Skeletal muscle tissue (tissue), 4 donors: ENCODE measurements around the gene KCNT1. TPM values are rescaled to one million over a fixed set of nuclear protein-coding genes. Genes with fewer than 3 reads are reported as not detected.

ENCODE experiments used
- H3K27ac ChIP-seq: one replicate; pipeline ENCODE4 v1.7.0; 2013; ENCODE audit warnings: mild to moderate bottlenecking, low read depth, low read length, inconsistent platforms
- H3K27me3 ChIP-seq, 3 donors: one replicate each; pipeline ENCODE4 v1.7.0; 2013; ENCODE audit warnings: low read length in 3 of 3; ENCODE audit not compliant: control insufficient read depth in 3 of 3, insufficient read depth in 3 of 3
- H3K36me3 ChIP-seq, 3 donors: one replicate each; pipeline ENCODE4 v1.7.0; 2013; ENCODE audit warnings: low read length in 3 of 3; ENCODE audit not compliant: control insufficient read depth in 3 of 3, insufficient read depth in 3 of 3
- H3K4me1 ChIP-seq, 3 donors: one replicate each; pipeline ENCODE4 v1.7.0; 2013; ENCODE audit warnings: low read length in 3 of 3, mild to moderate bottlenecking in 3 of 3; ENCODE audit not compliant: control insufficient read depth in 3 of 3, insufficient read depth in 3 of 3
- H3K4me3 ChIP-seq, 3 donors: one replicate each; pipeline ENCODE4 v1.7.0; 2013; ENCODE audit warnings: low read length in 3 of 3
- H3K9ac ChIP-seq, 3 donors: one replicate each; pipeline ENCODE4 v1.7.0; 2013; ENCODE audit warnings: low read length in 3 of 3, mild to moderate bottlenecking in 3 of 3, moderate library complexity in 2 of 3, low read depth in 1 of 3
- H3K9me3 ChIP-seq, 3 donors: one replicate each; pipeline ENCODE4 v1.7.0; 2013; ENCODE audit warnings: low read length in 3 of 3; ENCODE audit not compliant: control insufficient read depth in 3 of 3
- total RNA-seq: library from RNA; depleted of rRNA; stranded (reverse); fragments of >200 nt; gene quantifications from one replicate; pipeline ENCODE4 v1.2.3, GENCODE V29; 2014
- donor health status: Osteomylitis.

The KCNT1 gene
- total RNA-seq, 1 donor from 2014 or later = 1.6 TPM

DNA sequence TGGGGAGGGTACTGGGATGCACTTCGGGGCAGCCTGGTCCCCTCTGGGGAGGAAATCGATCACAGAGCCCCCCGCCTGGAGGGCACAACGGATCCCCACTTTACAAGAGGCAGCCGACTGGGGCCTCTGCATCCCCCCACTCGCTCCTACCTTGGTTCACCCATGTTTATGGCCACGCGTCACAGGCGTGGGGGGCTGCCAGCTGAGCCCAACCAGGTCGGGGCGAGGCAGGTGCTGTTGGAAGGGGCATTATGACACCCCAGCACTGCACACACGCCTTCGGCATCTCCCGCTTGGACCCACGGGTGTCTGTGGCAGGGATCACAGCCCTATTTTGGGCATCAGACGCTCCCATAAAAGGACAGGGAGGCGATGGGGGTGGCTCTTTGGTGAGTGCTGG lies 17.3 kb upstream of the KCNT1 start:
- Histone ChIP-seq H3K36me3 (no peaks in the 10 kb centered on the region), H3K4me3 (no peak overlapping the region), H3K9me3 (no peaks in the 10 kb centered on the region), H3K27me3 (peaks cover 8 to 56% (median 52%) of the 10 kb centered on the region in 3 donors), H3K27ac (no peak overlapping the region), H3K4me1 (no peaks in the 10 kb centered on the region), H3K9ac (no peak overlapping the region)

DNA sequence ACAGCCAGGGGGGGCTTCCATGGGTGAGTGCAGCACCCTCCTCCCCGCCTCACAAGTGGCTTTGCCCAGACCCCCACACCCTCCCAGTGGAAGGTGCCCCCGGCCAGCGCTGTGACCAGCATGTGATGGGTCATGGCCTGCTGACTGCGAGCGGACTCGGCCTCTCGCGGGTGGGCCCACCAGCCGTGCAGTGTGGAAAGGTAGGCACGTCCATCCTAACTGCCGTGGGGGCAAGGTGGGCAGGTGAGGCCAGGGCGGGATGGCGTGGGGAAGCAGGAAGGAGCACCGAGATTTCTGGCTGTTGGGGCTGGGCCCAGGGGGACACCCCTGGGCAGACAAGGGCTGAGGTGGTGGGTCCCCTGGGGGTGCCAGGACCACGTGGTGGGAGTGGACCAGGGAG lies 14.8 kb upstream of the KCNT1 start:
- H3K9me3 ChIP-seq = no peaks in the 10 kb centered on the region
- H3K27ac ChIP-seq = no peak overlapping the region
- H3K36me3 ChIP-seq = no peaks in the 10 kb centered on the region
- no peak overlapping the region for H3K9ac ChIP-seq
- H3K4me3 ChIP-seq = no peak overlapping the region
- H3K27me3 ChIP-seq = peaks cover 19 to 62% (median 53%) of the 10 kb centered on the region in 3 donors
- no peaks in the 10 kb centered on the region for H3K4me1 ChIP-seq

DNA sequence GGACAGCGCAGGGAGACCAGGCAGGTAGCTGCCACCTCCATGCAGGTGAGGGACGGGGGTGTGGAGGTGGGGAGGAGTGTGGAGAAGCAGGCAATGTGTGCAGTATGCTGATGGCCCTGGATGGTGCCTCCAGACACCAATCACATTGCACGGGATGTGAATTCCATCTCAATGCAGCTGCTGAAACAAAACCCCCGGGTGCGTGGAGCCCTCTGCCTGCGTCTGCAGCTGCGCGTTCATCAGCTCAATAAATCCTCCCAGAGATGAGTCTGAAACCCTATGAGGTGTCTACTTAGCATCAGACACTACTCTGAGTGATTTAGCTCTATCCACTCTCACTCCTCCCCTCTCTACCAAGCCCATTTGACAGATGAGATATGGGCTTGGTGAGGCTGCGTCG lies 13.0 kb upstream of the KCNT1 start:
- Histone ChIP-seq H3K9me3 (no peaks in the 10 kb centered on the region), H3K4me1 (no peaks in the 10 kb centered on the region), H3K36me3 (no peaks in the 10 kb centered on the region), H3K27me3 (peaks cover 30 to 56% (median 50%) of the 10 kb centered on the region in 3 donors), H3K4me3 (no peak overlapping the region), H3K27ac (no peak overlapping the region), H3K9ac (no peak overlapping the region)

DNA sequence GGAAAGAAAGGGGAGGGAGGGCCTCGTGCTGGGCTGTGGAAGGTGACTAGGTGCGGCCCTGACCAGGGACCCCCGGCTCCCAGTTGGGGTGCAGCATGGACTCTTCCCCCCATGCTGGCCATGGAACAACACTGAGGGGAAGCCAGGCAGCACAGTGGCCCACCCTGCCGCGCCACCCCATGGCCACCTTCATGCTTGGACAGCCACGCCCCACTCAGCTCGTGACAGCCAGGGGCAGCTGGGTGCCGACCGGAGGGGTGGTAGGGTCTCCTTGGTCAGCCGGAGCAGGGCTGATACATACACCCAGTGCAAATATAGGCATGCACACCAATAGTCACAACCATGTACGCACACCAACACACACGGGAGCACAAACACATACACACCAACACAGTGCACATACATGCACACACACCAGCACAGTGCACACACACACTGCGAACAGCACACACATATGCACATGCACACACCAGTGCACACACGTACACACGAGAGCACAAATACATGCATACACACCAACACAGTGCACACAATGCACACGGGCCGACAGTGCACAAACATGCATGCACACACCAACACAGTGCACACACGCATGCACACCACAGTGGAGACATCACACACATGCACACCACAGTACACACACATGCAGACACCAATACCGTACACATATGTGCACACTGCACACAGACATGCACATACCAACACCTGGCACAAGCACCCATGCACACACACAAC lies 11.0 kb upstream of the KCNT1 start:
- H3K4me1 ChIP-seq = no peaks in the 10 kb centered on the region
- no peaks in the 10 kb centered on the region for H3K36me3 ChIP-seq
- no peak overlapping the region for H3K27ac ChIP-seq
- H3K27me3 ChIP-seq = peaks cover 27 to 54% (median 51%) of the 10 kb centered on the region in 3 donors
- no peak overlapping the region for H3K4me3 ChIP-seq
- no peaks in the 10 kb centered on the region for H3K9me3 ChIP-seq
- H3K9ac ChIP-seq = no peak overlapping the region

DNA sequence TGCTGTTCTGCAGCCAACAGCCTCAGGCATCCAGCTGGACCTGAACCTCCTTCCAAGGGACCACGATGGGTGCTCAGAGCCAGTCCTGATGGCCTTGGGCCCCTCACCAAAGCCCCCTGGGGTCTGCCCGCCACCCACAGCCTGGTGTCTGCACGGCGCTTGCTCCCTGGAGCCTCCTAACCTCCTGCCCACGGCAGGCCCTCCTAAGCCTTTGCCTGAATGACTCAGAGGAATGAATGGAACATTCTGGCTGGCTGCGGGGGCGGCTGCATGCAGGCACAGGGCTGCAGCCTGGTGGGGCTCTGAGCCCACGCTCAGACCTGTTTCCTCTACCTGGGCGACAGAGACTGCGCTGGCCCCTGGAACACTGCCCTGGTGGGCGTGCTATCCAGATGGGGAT lies 9.6 kb upstream of the KCNT1 start:
- Histone ChIP-seq H3K27ac (no peak overlapping the region), H3K4me3 (no peak overlapping the region), H3K36me3 (no peaks in the 10 kb centered on the region), H3K9me3 (no peaks in the 10 kb centered on the region), H3K4me1 (no peaks in the 10 kb centered on the region), H3K9ac (no peak overlapping the region), H3K27me3 (peaks cover 27 to 58% (median 47%) of the 10 kb centered on the region in 3 donors)

DNA sequence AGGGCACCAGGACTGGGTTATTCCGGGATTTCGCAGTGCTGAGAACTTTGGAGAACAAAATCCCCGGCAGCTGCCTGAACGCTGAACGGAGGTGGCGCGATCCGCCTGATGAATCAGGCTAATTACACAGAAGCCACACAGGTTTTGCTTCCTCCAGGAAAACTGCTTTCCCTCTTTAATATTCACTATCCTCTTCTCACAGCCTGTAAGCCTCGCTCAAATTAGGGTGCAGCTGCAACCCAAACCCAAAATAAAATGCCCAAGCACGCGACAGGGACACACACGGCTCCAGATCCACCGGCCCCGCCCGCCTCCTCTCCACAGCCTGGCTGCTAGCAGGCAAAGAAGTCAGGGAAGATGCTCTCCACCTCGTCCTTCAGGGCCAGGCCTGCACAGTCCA lies 8.7 kb upstream of the KCNT1 start:
- peaks cover 27 to 52% (median 43%) of the 10 kb centered on the region in 3 donors for H3K27me3 ChIP-seq
- no peak overlapping the region for H3K4me3 ChIP-seq
- H3K36me3 ChIP-seq = no peaks in the 10 kb centered on the region
- H3K9ac ChIP-seq = no peak overlapping the region
- no peaks in the 10 kb centered on the region for H3K4me1 ChIP-seq
- H3K27ac ChIP-seq = no peak overlapping the region
- no peaks in the 10 kb centered on the region for H3K9me3 ChIP-seq

DNA sequence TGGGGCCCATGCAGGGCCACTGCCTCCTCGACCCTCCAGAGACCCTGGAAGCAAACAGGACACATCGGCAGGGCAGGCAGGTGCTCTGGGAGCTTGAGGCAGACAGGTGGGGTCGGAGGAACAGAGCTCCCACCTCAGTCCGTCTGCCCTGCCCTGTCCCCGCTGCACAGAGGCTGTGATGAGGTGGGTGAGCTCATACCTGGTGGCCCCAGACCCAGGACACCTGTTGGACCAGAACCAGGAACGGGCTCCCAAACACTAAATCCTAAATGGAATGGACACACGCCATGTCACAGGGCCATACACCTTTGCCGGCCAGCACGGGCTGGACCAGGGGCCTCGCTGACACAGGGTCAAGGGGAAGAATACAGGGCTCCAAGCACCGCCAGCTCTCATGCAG lies 8.2 kb upstream of the KCNT1 start:
- Histone ChIP-seq H3K9ac (no peak overlapping the region), H3K27me3 (peaks cover 27 to 49% (median 38%) of the 10 kb centered on the region in 3 donors), H3K4me1 (no peaks in the 10 kb centered on the region), H3K27ac (no peak overlapping the region), H3K9me3 (no peaks in the 10 kb centered on the region), H3K4me3 (no peak overlapping the region), H3K36me3 (no peaks in the 10 kb centered on the region)

DNA sequence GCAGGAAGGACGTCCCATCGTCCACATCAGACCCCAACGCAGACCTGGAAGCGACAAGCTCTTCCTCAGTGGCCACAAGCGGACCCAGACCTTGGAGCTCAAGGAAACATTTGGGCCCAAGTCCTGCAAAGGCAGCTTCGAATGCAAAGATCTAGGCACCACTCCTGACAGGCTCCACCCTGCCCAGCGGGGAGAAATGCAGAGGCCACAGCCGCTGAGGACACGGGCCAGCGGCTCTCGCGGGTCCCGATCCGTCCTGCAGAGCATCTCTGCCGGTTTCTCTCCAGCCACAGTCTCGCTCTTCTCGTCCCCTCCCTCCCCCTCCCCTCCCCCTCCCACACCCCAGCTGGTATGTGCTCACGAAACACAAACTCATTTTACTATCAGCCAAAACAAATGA lies 7.6 kb upstream of the KCNT1 start:
- Histone ChIP-seq H3K4me3 (no peak overlapping the region), H3K4me1 (no peaks in the 10 kb centered on the region), H3K36me3 (no peaks in the 10 kb centered on the region), H3K9ac (no peak overlapping the region), H3K9me3 (no peaks in the 10 kb centered on the region), H3K27me3 (peaks cover 27 to 43% (median 36%) of the 10 kb centered on the region in 3 donors), H3K27ac (no peak overlapping the region)

DNA sequence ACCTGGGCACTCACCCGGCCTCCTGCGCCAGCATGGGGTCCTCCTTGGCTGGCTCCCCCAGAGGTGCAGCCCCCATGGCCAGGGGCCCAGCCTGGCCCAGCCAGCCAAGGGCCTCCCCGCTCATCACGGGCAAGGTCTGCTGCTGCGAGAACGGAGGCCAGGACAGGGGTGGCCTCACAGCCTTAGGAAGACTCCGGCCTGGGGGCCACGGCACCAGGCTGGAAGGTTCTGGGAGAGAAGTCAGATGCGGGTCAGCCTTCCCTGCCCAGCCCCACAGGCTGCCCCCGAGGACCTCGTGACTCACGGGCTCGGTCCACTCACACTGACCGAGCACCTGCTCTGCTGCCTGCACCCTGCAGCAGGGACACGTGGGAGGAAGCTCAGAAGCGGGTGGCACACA lies 6.9 kb upstream of the KCNT1 start:
- no peak overlapping the region for H3K27ac ChIP-seq
- no peak overlapping the region for H3K9ac ChIP-seq
- H3K36me3 ChIP-seq = no peaks in the 10 kb centered on the region
- no peaks in the 10 kb centered on the region for H3K9me3 ChIP-seq
- no peak overlapping the region for H3K4me3 ChIP-seq
- peaks cover 27 to 40% (median 36%) of the 10 kb centered on the region in 3 donors for H3K27me3 ChIP-seq
- no peaks in the 10 kb centered on the region for H3K4me1 ChIP-seq

DNA sequence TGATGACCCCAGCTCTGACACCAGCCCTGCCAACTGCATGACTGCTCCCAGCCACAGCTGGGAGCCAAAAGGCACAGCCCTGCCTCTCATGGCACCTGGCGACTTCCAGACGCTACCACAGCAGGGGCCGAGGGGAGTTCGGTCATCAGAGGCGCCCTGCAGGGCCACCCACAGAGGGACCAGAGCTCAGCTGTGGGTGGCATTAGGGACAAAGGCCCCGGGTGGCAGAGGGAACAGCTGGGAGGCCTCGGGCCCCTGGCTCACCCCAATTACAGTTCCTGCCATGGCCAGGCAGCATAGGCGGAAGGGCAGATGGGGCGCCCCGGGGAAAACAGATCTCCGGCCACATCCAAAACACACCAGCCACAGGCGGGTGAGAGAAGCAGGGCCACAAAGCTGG lies 6.3 kb upstream of the KCNT1 start:
- Histone ChIP-seq H3K9ac (no peak overlapping the region), H3K9me3 (no peaks in the 10 kb centered on the region), H3K4me1 (no peaks in the 10 kb centered on the region), H3K4me3 (no peak overlapping the region), H3K36me3 (no peaks in the 10 kb centered on the region), H3K27ac (no peak overlapping the region), H3K27me3 (peaks cover 27 to 40% (median 35%) of the 10 kb centered on the region in 3 donors)
